ENCODE data around the gene FOXN3.

DNA sequence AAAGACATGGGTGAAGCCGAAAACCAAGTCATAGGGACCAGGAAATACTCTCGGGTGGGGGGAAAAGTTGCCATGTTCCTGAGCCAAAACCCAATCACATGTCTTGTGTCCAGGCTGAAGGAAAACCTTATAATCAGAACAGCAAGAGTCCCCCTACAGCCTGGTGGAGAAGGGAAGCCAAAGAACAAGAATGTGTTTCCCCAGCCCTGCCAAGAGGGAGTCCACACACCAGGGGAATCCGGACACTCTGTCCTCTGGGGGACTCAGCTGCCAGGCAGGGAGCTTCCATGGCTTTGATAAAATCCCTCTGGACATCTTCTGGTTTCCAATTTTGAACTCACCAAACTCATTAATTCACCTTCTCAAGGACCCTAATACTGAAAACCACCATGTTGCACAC is 273.0 kb downstream of the FOXN3 start:
- no peak for TF ChIP-seq POLR2A (IDR thresholded peaks at IDR 0.05; ENCODE audit: extremely low read depth, insufficient read length)
- TF ChIP-seq, protein P1, sequence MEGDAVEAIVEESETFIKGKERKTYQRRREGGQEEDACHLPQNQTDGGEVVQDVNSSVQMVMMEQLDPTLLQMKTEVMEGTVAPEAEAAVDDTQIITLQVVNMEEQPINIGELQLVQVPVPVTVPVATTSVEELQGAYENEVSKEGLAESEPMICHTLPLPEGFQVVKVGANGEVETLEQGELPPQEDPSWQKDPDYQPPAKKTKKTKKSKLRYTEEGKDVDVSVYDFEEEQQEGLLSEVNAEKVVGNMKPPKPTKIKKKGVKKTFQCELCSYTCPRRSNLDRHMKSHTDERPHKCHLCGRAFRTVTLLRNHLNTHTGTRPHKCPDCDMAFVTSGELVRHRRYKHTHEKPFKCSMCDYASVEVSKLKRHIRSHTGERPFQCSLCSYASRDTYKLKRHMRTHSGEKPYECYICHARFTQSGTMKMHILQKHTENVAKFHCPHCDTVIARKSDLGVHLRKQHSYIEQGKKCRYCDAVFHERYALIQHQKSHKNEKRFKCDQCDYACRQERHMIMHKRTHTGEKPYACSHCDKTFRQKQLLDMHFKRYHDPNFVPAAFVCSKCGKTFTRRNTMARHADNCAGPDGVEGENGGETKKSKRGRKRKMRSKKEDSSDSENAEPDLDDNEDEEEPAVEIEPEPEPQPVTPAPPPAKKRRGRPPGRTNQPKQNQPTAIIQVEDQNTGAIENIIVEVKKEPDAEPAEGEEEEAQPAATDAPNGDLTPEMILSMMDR (IDR thresholded peaks at IDR 0.05; ENCODE audit: low read depth, low read length) = no peak
